SK-N-SH (cell line): ENCODE data around the gene RPS6KA5. TPM values are rescaled to one million over a fixed set of nuclear protein-coding genes. Genes with fewer than 3 reads are reported as not detected.

ENCODE experiments used
- CTCF ChIA-PET: fragments of 300-600, 350-600 bp; formaldehyde crosslinking; extraction: SDS; loops from one replicate; lab custom pipeline; 2021; lab: Yijun Ruan, JAX
- POLR2A ChIA-PET: fragments of 350-600 bp; sonication (Branson Sonifier 250); formaldehyde crosslinking; extraction: SDS; loops from one replicate; lab custom pipeline; 2020; ENCODE audit warnings: antibody characterized with exemption, inconsistent platforms; lab: Yijun Ruan, JAX
- DNase-seq: peaks from one replicate; pipeline ENCODE4 v3.0.0; 2012
- H2AFZ ChIP-seq: fragments of 200-600 bp; sonication (generic); 2 replicates; pipeline ENCODE4 v1.8.1; 2016; ENCODE audit warnings: antibody characterized with exemption, mild to moderate bottlenecking, low read depth
- H3F3A ChIP-seq: fragments of 200-600 bp; sonication (generic); replicated peaks from 2 replicates; pipeline ENCODE3; 2016; ENCODE audit warnings: antibody characterized with exemption, mild to moderate bottlenecking; ENCODE audit not compliant: insufficient read depth
- H3K27ac ChIP-seq, 2 experiments: fragments of 200-500 bp in 1 of 2; fragments of 200-600 bp in 1 of 2; sonication (Bioruptor generic) in 1 of 2; sonication (generic), shearing (Covaris generic) in 1 of 2; 2 replicates each; pipeline versions ENCODE4 v1.5.1 to v1.6.1; 2014 to 2016; ENCODE audit warnings: low read depth in 2 of 2, inconsistent platforms in 1 of 2, low read length in 1 of 2, mild to moderate bottlenecking in 1 of 2, mixed read lengths in 1 of 2
- H3K27me3 ChIP-seq: fragments of 200-600 bp; sonication (generic), shearing (Covaris generic); 2 replicates; pipeline ENCODE4 v1.6.1; 2016; ENCODE audit warnings: mixed run types; ENCODE audit not compliant: insufficient read depth
- H3K36me3 ChIP-seq, 2 experiments: fragments of 200-500 bp in 1 of 2; fragments of 200-600 bp in 1 of 2; sonication (Bioruptor generic) in 1 of 2; sonication (generic) in 1 of 2; replicated peaks in 1 of 2; 2 replicates each; pipeline versions ENCODE3 to v1.5.1; 2014 to 2016; ENCODE audit warnings: low read length in 1 of 2, mild to moderate bottlenecking in 1 of 2; ENCODE audit not compliant: insufficient read depth in 2 of 2, control insufficient read depth in 1 of 2
- H3K4me1 ChIP-seq, 2 experiments: fragments of 200-500 bp in 1 of 2; fragments of 200-600 bp in 1 of 2; sonication (Bioruptor generic) in 1 of 2; sonication (generic), shearing (Covaris generic) in 1 of 2; 2 replicates each; pipeline versions ENCODE4 v1.5.1 to v1.6.1; 2014 to 2016; ENCODE audit warnings: low read depth in 1 of 2, low read length in 1 of 2, mixed run types in 1 of 2; ENCODE audit not compliant: insufficient read depth in 2 of 2, control insufficient read depth in 1 of 2
- H3K4me2 ChIP-seq: fragments of 200-600 bp; sonication (generic), shearing (Covaris generic); 2 replicates; pipeline ENCODE4 v1.6.1; 2017; ENCODE audit warnings: mixed run types
- H3K4me3 ChIP-seq, 2 experiments: fragments of 200-500 bp in 1 of 2; fragments of 200-600 bp in 1 of 2; sonication (Bioruptor generic) in 1 of 2; sonication (generic), shearing (Covaris generic) in 1 of 2; 2 replicates each; pipeline versions ENCODE4 v1.5.1 to v1.8.1; 2014 to 2016; ENCODE audit warnings: low read depth in 2 of 2, inconsistent platforms in 1 of 2, low read length in 1 of 2, mild to moderate bottlenecking in 1 of 2, mixed read lengths in 1 of 2, moderate library complexity in 1 of 2
- H3K79me2 ChIP-seq: fragments of 200-600 bp; sonication (generic); 2 replicates; pipeline ENCODE4 v1.8.1; 2017; ENCODE audit warnings: mild to moderate bottlenecking; ENCODE audit not compliant: insufficient read depth
- H3K9ac ChIP-seq: fragments of 200-600 bp; sonication (generic); 2 replicates; pipeline ENCODE4 v1.6.1; 2017; ENCODE audit warnings: mixed run types
- H3K9me2 ChIP-seq: fragments of 200-600 bp; sonication (generic); 2 replicates; pipeline ENCODE4 v1.6.1; 2017; ENCODE audit warnings: mixed run types
- H3K9me3 ChIP-seq: fragments of 200-600 bp; sonication (generic); 2 replicates; pipeline ENCODE4 v1.6.1; 2017; ENCODE audit warnings: mixed run types, mild to moderate bottlenecking, moderate library complexity
- H4K20me1 ChIP-seq: fragments of 200-600 bp; sonication (generic); 2 replicates; pipeline ENCODE4 v1.6.1; 2017; ENCODE audit warnings: mild to moderate bottlenecking, mixed run types; ENCODE audit not compliant: insufficient read depth
- ELF1 ChIP-seq: IDR thresholded peaks from 2 replicates; pipeline ENCODE4 v1.4.0; 2012
- EZH2phosphoT487 ChIP-seq: fragments of 200-600 bp; sonication (generic); IDR thresholded peaks from 2 replicates; pipeline ENCODE4 v1.6.1; 2017; ENCODE audit warnings: low read depth, mixed run types, mild to moderate bottlenecking, antibody characterized with exemption, moderate library complexity, borderline replicate concordance
- FOSL2 ChIP-seq: IDR thresholded peaks from 2 replicates; pipeline ENCODE4 v1.4.0; 2012; ENCODE audit warnings: low read depth, mild to moderate bottlenecking, moderate library complexity, borderline replicate concordance
- FOXJ3 ChIP-seq: sonication (generic); formaldehyde crosslinking; IDR thresholded peaks from 2 replicates; pipeline ENCODE4 v1.5.1; 2020; ENCODE audit warnings: mild to moderate bottlenecking, missing genetic modification reagents
- FOXM1 ChIP-seq: IDR thresholded peaks from 2 replicates; pipeline ENCODE4 v1.4.0; 2012; ENCODE audit warnings: low read depth, mild to moderate bottlenecking
- GATA2 ChIP-seq: sonication (generic); formaldehyde crosslinking; IDR thresholded peaks from 2 replicates; pipeline ENCODE4 v1.5.0; 2020; ENCODE audit warnings: mild to moderate bottlenecking, missing genetic modification reagents
- MAX ChIP-seq: IDR thresholded peaks from 2 replicates; pipeline ENCODE4 v1.4.0; 2012; ENCODE audit warnings: low read depth
- MEF2A ChIP-seq: IDR thresholded peaks from 2 replicates; pipeline ENCODE4 v1.4.0; 2012; ENCODE audit warnings: low read depth, borderline replicate concordance
- MXI1 ChIP-seq: IDR thresholded peaks from 2 replicates; pipeline ENCODE4 v1.6.1; 2012; ENCODE audit warnings: mild to moderate bottlenecking, low read depth, low read length, improper control_type of control experiment
- NRF1 ChIP-seq: IDR thresholded peaks from 2 replicates; pipeline ENCODE4 v1.6.1; 2012; ENCODE audit warnings: low read depth, mild to moderate bottlenecking, low read length
- RXRA ChIP-seq: IDR thresholded peaks from 2 replicates; pipeline ENCODE4 v1.4.0; 2012; ENCODE audit warnings: low read depth, mild to moderate bottlenecking, borderline replicate concordance
- TEAD4 ChIP-seq: IDR thresholded peaks from 2 replicates; pipeline ENCODE4 v1.4.0; 2012; ENCODE audit warnings: mild to moderate bottlenecking, borderline replicate concordance; ENCODE audit not compliant: insufficient read depth
- USF2 ChIP-seq: fragments of 150-350 bp; IDR thresholded peaks from 2 replicates; pipeline ENCODE4 v1.6.1; 2017; ENCODE audit warnings: antibody characterized with exemption, low read length, low read depth, borderline replicate concordance
- YY1 ChIP-seq: IDR thresholded peaks from 2 replicates; pipeline ENCODE4 v1.4.0; 2012; ENCODE audit warnings: low read depth, mild to moderate bottlenecking
- ZBTB33 ChIP-seq: IDR thresholded peaks from 2 replicates; pipeline ENCODE4 v1.4.0; 2012; ENCODE audit warnings: low read depth, borderline replicate concordance
- WGBS: methylation state at CpG from one replicate; pipeline ENCODE4 v1.1.6; 2017; ENCODE audit warnings: low lambda C conversion rate; 5-methylcytosine and 5-hydroxymethylcytosine counted together
- polyA plus RNA-seq, 3 experiments: library from polyadenylated mRNA; depleted of rRNA; stranded (reverse); fragments of >200 nt; gene quantifications; 2 replicates each; pipeline ENCODE4 v1.2.3, GENCODE V29; 2012

The RPS6KA5 gene
- polyA plus RNA-seq, 1 of the 3 experiments (the other 2 are of a cell fraction) = 0.67 TPM

- TF ChIP-seq MAX = no peak
- no peak for TF ChIP-seq YY1
- no peak for TF ChIP-seq RXRA
- TF ChIP-seq ZBTB33 = no peak
- no peak for TF ChIP-seq MXI1
- TF ChIP-seq FOXM1 = no peak
- TF ChIP-seq FOSL2 = no peak
- TF ChIP-seq USF2 = no peak
- TF ChIP-seq EZH2phosphoT487 = no peak
- TF ChIP-seq, all 33 proteins: peak for 0
Observed at GRCh38 chr14:91021115-91021514, 39.3 kb downstream of the RPS6KA5 start (continued).

GRCh38 chr14:91019673-91020072 is 40.8 kb downstream of the RPS6KA5 start:
- H3K79me2 ChIP-seq = no peaks in the 10 kb centered on the region
- no peak overlapping the region for H3K4me2 ChIP-seq
- ChIA-PET POLR2A (no interaction called here), CTCF (interaction anchor here (0.7 kb wide), 1 partner anchor 151 kb away, joined by 3 read pairs; no protein-coding TSS in a partner anchor)
- no peaks in the 10 kb centered on the region for H3K9me3 ChIP-seq
- peaks cover 0 to 2% of the 10 kb centered on the region in 2 experiments; a peak in 2 of 4 replicates for H3K4me1 ChIP-seq
- H3K9me2 ChIP-seq = no peaks in the 10 kb centered on the region
- H3K27me3 ChIP-seq = no peaks in the 10 kb centered on the region
- 85% methylated on average over 3 of the region's 3 CpGs for WGBS
- H3K27ac ChIP-seq = no peak overlapping the region
- no peak overlapping the region for H2AFZ ChIP-seq
- H3K4me3 ChIP-seq = no peak overlapping the region
- no peak overlapping the region for H3K9ac ChIP-seq
- no peaks in the 10 kb centered on the region for H3F3A ChIP-seq
- DNase-seq = no peak
- H4K20me1 ChIP-seq = no peaks in the 10 kb centered on the region
- TF ChIP-seq GATA2 (CRISPR knock-in tag) = no peak
- TF ChIP-seq EZH2phosphoT487 = no peak
- no peak for TF ChIP-seq MEF2A
- TF ChIP-seq MAX = no peak
- TF ChIP-seq FOXM1 = no peak
- no peak for TF ChIP-seq NRF1
- TF ChIP-seq TEAD4 = no peak
- no peak for TF ChIP-seq YY1
- TF ChIP-seq FOXJ3 (CRISPR knock-in tag) = no peak
- TF ChIP-seq ELF1 = no peak
- TF ChIP-seq RXRA = no peak
- H3K36me3 ChIP-seq = no peaks in the 10 kb centered on the region
